GM18873 (cell line): Measurements from ENCODE around the gene CDK6.

Source experiments
- ATAC-seq: cut with Tn5 transposase; IDR thresholded peaks from one replicate; pipeline ENCODE4 v1.9.1; 2021; ENCODE audit warnings: mild to moderate bottlenecking, moderate library complexity, moderate number of reproducible peaks; ENCODE audit not compliant: unreplicated experiment, low FRiP score

The CDK6 gene

DNA sequence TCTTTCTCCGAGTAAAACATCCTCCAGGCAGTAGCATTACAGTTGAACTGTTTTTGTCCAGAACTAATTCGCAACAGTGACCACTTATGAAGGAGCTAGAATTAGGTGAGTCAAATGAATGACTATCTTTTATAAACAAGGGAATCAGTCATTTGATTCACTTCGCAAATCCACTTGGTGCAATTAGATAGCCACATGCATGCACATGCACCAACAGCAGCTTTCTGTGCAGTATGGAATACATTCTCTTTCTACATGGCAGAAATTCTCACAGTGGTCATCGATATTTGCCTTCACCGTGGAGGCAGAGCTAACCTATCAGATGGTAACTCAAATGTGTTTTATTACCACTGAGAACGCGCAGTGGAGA lies 118.8 kb downstream of the CDK6 start:
- no peak for ATAC-seq

DNA sequence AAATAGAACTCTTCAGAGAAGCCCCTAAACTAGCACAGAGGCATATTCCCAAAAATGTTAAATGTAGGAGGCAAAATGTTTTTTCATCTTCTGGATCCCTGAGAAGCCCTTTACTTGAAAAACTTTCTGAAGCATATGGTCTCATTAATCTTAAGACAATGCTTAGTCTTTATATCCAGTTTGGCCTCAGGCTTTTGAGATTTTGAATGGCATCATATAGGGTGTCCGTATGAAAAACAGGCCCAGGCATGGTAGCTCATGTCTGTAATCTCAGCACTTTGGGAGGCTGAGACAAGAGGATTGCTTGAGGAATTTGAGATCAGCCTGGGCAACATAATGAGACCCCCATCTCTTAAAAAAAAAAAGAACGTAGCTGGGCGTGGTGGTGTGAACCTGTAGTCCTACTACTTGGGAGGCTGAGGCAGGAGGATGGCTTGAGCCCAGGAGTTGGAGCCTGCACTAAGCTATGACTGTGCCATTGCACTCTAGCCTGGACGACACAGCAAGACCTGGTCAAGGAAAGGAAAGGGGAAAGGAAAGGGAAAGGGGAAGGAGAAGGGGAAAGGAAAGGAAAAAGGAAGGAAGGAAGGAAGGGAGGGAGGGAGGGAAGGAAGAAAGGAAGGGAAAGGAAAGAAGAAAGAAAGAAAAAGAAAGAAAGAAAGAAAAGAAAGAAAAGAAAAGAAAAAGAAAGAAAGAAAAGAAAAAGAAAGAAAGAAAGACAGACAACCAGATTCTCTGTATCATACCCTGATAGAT lies 119.4 kb downstream of the CDK6 start:
- no peak for ATAC-seq

- no peak for ATAC-seq
Observed at GRCh38 chr7:92715963-92716362, 120.4 kb downstream of the CDK6 start.

- ATAC-seq, result no peak
Observed at GRCh38 chr7:92714767-92715166, 121.6 kb downstream of the CDK6 start.

GRCh38 chr7:92714280-92714679 lies 122.1 kb downstream of the CDK6 start:
- ATAC-seq, result no peak

DNA sequence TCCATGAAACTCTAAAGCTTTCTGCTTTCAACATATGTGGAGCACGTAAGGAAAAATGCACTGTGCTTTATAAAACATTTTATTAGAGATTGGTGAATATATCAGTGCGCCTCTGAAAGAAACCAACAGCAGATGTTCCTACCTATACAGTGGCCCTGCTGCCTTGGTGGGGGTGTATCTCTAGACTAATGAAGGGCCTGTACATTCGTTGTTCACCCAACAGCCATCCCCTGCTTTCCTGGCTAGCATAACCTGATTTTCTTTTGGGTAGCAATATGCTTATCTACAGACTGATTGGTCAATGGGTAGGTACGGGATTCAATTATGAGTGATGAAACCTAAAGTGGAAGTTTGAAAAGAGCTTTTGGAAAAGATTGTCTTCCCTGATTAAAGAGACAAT lies 126.5 kb downstream of the CDK6 start:
- ATAC-seq, result no peak

- ATAC-seq, result no peak
Observed at GRCh38 chr7:92709150-92709549, 127.2 kb downstream of the CDK6 start.

DNA sequence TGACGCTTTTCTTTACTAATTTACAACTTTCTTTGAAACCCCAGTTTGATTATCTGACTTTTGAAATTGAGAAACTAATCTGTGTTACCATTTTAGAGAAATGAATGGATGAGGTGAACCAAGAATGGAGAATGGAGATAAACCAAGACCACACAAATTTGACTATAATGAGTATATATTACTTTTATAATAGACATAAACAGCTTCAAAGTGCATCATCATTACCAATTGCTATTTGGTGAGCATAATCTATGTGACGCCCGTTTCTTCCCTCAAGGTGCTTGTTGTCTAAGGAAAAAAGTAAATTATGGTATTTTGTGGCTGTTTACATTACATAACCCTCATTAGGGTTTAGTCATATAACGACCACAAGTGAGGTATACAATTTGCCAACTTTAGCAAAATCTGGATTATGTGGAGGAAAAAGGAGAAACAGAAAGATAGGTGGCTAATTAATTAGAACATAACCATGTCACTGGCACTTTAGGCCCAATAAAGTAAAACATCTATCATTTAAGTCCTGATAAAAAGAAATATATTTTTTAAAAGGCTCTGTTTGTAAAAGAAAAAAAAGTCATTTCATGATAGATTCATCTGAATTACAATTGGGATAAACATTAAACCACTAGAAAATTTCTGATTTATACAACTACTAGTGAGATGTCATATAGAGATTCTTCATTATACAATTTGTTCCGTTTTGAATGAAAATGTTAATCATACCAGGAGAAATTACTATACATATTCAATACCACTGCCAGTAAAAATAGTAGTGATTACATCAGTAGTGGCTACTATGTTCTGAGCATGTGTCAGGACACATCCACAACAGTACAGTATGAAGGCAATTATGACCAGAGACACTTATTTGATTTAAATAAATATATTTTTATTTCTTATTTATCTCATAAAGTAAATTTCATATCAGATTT lies 128.0 kb downstream of the CDK6 start:
- ATAC-seq, result no peak

- no peak for ATAC-seq
Observed at GRCh38 chr7:92707435-92707834, 128.9 kb downstream of the CDK6 start.

- no peak for ATAC-seq
Observed at GRCh38 chr7:92706563-92706962, 129.8 kb downstream of the CDK6 start.

GRCh38 chr7:92705831-92706230 lies 130.5 kb downstream of the CDK6 start:
- no peak for ATAC-seq

DNA sequence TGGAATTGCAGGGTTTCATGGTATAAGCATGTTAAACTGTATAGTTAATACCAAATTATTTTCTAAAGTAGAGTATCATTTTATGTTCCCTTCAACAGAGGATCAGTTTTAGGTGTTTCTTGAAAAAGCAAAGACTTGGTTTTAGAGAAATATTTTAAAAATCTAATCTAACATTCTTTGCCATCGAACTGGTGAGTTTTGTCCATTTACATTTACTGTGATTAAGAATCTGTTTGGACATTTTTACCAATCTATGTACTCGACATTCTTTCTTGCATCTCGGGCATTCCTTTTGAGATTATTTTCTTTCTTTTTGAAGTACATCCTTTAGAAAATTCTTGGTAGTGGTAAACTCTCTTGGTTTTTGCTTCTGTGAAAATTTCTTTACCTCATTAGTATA lies 131.5 kb downstream of the CDK6 start:
- ATAC-seq, result no peak

- ATAC-seq, result no peak
Observed at GRCh38 chr7:92702535-92702934, 133.8 kb downstream of the CDK6 start.

DNA sequence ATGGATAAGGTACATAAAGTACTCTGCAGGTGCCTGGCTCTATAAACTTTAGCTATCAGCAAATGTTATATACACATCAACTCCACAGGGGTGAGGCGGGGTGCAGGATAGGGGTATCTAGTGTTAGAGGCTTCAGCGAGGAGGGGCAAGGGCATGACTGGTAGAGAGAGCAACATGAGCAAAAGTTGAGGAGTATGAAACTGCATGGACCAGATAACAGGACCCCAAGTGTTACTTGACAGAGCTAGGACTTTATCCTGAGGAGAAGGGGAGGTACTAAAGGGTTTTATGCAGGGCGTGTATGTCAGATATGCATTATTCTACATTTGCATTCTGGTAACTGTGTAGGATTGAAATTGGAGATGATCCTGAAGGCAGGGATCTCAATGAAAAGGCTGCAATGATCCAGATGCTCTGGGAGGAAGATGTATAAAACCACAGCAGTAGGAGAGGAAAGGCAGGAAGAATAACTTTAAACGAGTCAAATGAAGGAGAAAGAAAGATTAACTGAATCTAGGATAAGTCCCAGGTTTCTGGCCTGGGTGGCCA lies 136.3 kb downstream of the CDK6 start:
- ATAC-seq, result no peak

GRCh38 chr7:92699560-92699959 lies 136.8 kb downstream of the CDK6 start:
- no peak for ATAC-seq

DNA sequence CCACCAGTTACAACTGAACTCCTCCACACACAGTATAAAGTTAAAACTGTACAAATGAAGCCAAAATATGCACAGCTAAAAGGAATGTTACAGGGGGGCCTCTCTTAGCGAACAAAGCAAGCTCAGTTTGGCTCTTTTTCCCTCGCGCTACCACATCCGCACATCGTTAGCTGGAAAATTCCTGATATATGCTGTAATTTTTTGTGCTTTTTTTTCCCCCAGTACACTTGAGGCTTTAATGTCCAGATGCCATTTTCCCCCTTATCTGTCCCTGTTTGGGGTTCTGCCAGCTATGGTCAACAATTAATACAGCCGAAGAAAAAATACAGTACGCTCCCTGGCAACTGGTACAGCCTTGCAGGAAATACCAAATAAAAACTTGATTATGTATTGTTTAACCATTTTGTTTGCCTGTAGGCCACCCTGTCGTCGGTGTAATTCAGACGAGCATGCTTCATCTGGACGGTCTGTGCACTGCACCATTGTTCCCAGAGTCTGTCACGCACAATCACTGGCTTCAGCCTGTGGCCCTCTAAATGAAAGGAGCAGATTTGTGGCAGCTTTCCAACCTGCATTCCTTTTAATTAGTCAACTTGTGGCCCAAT lies 138.0 kb downstream of the CDK6 start:
- no peak for ATAC-seq

- ATAC-seq, result no peak
Observed at GRCh38 chr7:92697414-92697813, 139.0 kb downstream of the CDK6 start.

- ATAC-seq, result no peak
Observed at GRCh38 chr7:92697012-92697411, 139.4 kb downstream of the CDK6 start.

- no peak for ATAC-seq
Observed at GRCh38 chr7:92696584-92696983, 139.8 kb downstream of the CDK6 start.

DNA sequence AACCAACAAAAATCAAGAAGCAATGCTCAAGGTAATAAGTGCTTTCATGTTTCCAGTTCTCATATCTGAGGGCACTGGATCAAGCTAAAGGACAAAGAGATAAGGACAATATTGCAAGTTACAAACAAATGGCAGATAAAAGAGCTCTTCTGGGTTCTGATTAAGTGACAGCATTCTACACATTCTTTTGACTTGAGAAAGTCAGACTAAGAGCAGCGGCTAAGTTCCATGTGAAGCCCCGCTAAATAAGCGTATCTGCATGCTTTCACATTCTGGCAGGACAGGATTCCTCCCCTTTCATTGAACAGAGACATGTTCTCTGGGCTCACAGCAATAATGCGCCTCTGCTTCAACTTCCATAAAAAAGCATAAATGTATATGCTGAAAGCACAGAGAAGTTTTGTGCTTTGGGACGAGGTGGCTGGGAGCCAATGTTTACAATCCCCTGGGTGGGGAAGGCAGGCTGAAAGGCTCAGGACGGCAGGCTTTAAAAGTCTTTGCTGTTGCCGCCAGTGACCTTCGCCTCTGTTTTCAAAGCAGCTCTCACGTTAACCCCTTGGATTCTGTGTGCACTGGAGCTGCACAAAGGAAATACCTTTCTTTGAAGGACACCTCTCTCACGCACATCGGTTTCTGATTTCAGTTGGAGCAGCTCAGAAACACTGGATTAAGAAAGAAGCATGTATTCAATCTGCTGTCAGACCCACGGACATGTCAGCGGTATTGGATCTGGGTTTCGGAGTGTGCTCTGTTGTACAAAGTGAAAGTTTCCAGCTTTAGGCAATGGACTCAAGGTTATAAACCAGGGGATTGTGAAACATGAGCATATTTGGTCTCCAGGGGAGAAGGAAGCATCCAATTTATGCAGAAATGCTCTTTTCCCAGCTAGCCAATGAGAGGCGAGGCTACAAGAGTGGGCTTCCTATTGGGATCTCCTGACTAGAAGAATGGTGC lies 140.8 kb downstream of the CDK6 start:
- no peak for ATAC-seq
